Measurements from ENCODE around the gene ARHGEF9. TPM values are rescaled to one million over a fixed set of nuclear protein-coding genes. Genes with fewer than 3 reads are reported as not detected.

ARHGEF9 gene
- total RNA-seq, 2 experiments from 2014 or later = 12.8 to 21.7 TPM

GRCh38 chrX:63751481-63751880 lies 33.5 kb downstream of the ARHGEF9 start:
- H4K20me1 ChIP-seq (ENCODE audit: insufficient read depth, low read length) = no peaks in the 10 kb centered on the region
- no peaks in the 10 kb centered on the region for H3K9me2 ChIP-seq (ENCODE audit: insufficient read depth, low read length)
- peaks cover 6% of the 10 kb centered on the region for H3K4me1 ChIP-seq (ENCODE audit: insufficient read depth, low read length, poor library complexity, severe bottlenecking)
- peaks cover 6% of the 10 kb centered on the region; the same call in 1 of the 2 replicates for H3K79me2 ChIP-seq (ENCODE audit: insufficient read depth, low read depth, low read length)
- no peak for DNase-seq (ENCODE audit: low spot score)
- TF ChIP-seq EZH2phosphoT487 (IDR thresholded peaks at IDR 0.05; ENCODE audit: borderline replicate concordance, low read depth, low read length) (no peak), CTCF (conservative IDR thresholded peaks at IDR 0.05; ENCODE audit: low read length) (no peak)
- no peak overlapping the region for H3K4me2 ChIP-seq (ENCODE audit: low read length)
- no peaks in the 10 kb centered on the region for H3K36me3 ChIP-seq (ENCODE audit: insufficient read depth, low read length)
- CTCF ChIA-PET (ENCODE audit: unreplicated experiment) = no interaction called here
- no peaks in the 10 kb centered on the region for H3K9me3 ChIP-seq (ENCODE audit: low read length)
- no TSS peak for BruUV-seq (replicated peaks)
- intact Hi-C loops (cut with micrococcal nuclease; ENCODE audit: unreplicated experiment) = no loop called here
- H3K4me3 ChIP-seq (ENCODE audit: low read depth, low read length, poor library complexity, severe bottlenecking) = no peak overlapping the region
- POLR2A ChIA-PET = no interaction called here
- no peak overlapping the region for H2AFZ ChIP-seq (ENCODE audit: low read length)
- no peak overlapping the region for H3K27ac ChIP-seq (ENCODE audit: low read depth, low read length, poor library complexity, severe bottlenecking)

GRCh38 chrX:63750811-63751210 lies 34.2 kb downstream of the ARHGEF9 start:
- Histone ChIP-seq H2AFZ (ENCODE audit: low read length) (no peak overlapping the region), H3K27ac (ENCODE audit: low read depth, low read length, poor library complexity, severe bottlenecking) (no peak overlapping the region), H3K9me2 (ENCODE audit: insufficient read depth, low read length) (no peaks in the 10 kb centered on the region), H3K79me2 (ENCODE audit: insufficient read depth, low read depth, low read length) (peaks cover 6% of the 10 kb centered on the region; the same call in 1 of the 2 replicates), H3K4me3 (ENCODE audit: low read depth, low read length, poor library complexity, severe bottlenecking) (no peak overlapping the region), H3K4me2 (ENCODE audit: low read length) (no peak overlapping the region), H3K36me3 (ENCODE audit: insufficient read depth, low read length) (no peaks in the 10 kb centered on the region), H4K20me1 (ENCODE audit: insufficient read depth, low read length) (no peaks in the 10 kb centered on the region), H3K9me3 (ENCODE audit: low read length) (no peaks in the 10 kb centered on the region), H3K4me1 (ENCODE audit: insufficient read depth, low read length, poor library complexity, severe bottlenecking) (peaks cover 5% of the 10 kb centered on the region)
- intact Hi-C loops (cut with micrococcal nuclease; ENCODE audit: unreplicated experiment) = no loop called here
- DNase-seq (ENCODE audit: low spot score) = no peak
- ChIA-PET POLR2A (no interaction called here), CTCF (ENCODE audit: unreplicated experiment) (no interaction called here)
- no TSS peak for BruUV-seq (replicated peaks)
- TF ChIP-seq EZH2phosphoT487 (IDR thresholded peaks at IDR 0.05; ENCODE audit: borderline replicate concordance, low read depth, low read length) (no peak), CTCF (conservative IDR thresholded peaks at IDR 0.05; ENCODE audit: low read length) (no peak)

GRCh38 chrX:63747331-63747730 lies 37.7 kb downstream of the ARHGEF9 start:
- Histone ChIP-seq H2AFZ (ENCODE audit: low read length) (no peak overlapping the region), H3K79me2 (ENCODE audit: insufficient read depth, low read depth, low read length) (no peaks in the 10 kb centered on the region), H3K9me2 (ENCODE audit: insufficient read depth, low read length) (no peaks in the 10 kb centered on the region), H3K4me2 (ENCODE audit: low read length) (no peak overlapping the region), H3K27ac (ENCODE audit: low read depth, low read length, poor library complexity, severe bottlenecking) (no peak overlapping the region), H3K4me3 (ENCODE audit: low read depth, low read length, poor library complexity, severe bottlenecking) (no peak overlapping the region), H3K4me1 (ENCODE audit: insufficient read depth, low read length, poor library complexity, severe bottlenecking) (peaks cover 4% of the 10 kb centered on the region), H3K9me3 (ENCODE audit: low read length) (no peaks in the 10 kb centered on the region), H3K36me3 (ENCODE audit: insufficient read depth, low read length) (no peaks in the 10 kb centered on the region), H4K20me1 (ENCODE audit: insufficient read depth, low read length) (no peaks in the 10 kb centered on the region)
- POLR2A ChIA-PET = no interaction called here
- intact Hi-C loops (cut with micrococcal nuclease; ENCODE audit: unreplicated experiment) = no loop called here
- no peak for DNase-seq (ENCODE audit: low spot score)
- CTCF ChIA-PET (ENCODE audit: unreplicated experiment) = no interaction called here
- TF ChIP-seq CTCF (conservative IDR thresholded peaks at IDR 0.05; ENCODE audit: low read length) (no peak), EZH2phosphoT487 (IDR thresholded peaks at IDR 0.05; ENCODE audit: borderline replicate concordance, low read depth, low read length) (no peak)
- no TSS peak for BruUV-seq (replicated peaks)

Measured in OCI-LY7 (cell line).